GM21381 (cell line): ENCODE results near the gene SND1.

Source experiments
- ATAC-seq: cut with Tn5 transposase; IDR thresholded peaks from one replicate; pipeline ENCODE4 v1.9.1; 2021; ENCODE audit warnings: mild to moderate bottlenecking, moderate library complexity; ENCODE audit not compliant: unreplicated experiment

The SND1 gene

GRCh38 chr7:128053991-128054390, 402.0 kb downstream of the SND1 start:
- ATAC-seq: no peak

- no peak for ATAC-seq
Observed at GRCh38 chr7:128054511-128054910, 402.5 kb downstream of the SND1 start.

DNA sequence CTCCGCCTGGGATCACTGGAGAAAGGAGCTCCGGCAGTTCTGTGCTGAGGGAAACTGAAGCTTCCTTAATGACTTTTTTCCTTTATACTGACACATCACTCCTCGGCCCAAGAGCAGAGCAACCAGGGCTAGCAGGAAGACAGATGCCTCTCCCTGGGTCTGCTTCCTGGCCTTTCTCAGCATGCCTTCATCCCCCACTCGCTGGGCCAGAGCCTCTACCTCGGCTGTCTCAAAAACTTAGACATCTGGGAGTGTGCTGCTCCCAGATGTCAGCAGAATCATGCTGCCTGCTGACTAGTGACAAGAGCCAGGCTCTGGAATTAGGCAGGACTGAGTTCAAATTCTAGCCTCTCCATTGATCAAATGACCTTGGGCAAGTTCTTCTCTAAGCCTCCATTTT, 403.6 kb downstream of the SND1 start:
- no peak for ATAC-seq

DNA sequence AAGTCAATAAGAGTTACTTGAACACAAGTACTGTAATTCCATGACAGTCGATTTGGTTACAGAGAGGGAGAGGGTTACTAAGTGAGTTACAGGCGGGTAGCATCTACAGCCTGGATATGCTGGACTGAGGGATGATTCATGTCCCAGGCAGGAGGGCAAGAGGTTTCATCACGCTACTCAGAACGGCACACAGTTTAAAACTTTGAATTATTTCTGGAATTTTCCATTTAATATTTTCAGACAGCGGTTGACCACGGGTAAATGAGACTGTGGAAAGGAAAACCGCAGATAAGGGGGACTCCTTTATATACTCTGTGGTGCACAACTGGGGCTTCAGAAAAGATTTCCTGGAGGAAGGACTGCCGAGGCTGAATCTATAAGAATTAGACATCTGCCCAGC, 404.9 kb downstream of the SND1 start:
- ATAC-seq: no peak

- no peak for ATAC-seq
Observed at GRCh38 chr7:128057909-128058308, 405.9 kb downstream of the SND1 start.

DNA sequence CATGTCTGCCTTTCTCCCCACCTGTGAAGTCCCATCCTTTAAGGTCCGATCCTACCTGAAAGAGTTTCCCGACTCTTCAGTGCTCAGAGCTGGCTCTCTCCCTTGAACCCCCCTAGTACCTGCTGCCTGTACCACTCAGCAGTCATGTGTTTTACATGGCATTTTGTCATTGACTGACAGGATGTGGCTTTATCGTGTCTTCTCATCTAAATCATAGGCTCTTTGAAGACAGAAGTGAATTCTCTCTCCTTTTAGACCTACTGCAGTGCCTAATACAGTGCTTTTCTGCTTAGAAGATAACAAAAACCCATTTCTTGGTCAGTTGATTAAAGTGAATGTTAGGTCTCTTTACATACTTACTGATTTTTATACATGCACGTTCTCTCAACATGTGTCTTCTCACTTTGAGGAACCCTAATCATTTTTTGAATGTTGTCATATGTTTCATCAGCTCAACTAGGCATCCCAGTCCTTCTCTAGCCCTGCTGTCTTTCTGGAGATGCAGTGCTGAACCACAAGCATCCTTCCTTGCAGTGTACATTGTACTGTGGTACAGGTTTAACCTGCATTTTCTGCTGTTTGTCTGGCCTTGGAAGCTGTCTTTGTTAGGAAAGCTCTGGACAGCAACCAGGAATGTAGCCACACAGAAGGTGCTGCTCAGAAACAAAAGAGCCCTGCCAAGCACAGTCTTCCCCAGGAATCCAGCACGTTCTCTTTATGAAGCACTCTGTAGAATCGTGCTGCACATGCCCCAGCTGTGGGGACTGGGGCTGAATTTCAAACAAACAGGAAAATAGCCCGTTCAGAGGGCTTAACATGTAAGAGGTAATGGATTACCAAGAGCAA, 407.4 kb downstream of the SND1 start:
- ATAC-seq: no peak

- no peak for ATAC-seq
Observed at GRCh38 chr7:128060018-128060417, 408.0 kb downstream of the SND1 start.

DNA sequence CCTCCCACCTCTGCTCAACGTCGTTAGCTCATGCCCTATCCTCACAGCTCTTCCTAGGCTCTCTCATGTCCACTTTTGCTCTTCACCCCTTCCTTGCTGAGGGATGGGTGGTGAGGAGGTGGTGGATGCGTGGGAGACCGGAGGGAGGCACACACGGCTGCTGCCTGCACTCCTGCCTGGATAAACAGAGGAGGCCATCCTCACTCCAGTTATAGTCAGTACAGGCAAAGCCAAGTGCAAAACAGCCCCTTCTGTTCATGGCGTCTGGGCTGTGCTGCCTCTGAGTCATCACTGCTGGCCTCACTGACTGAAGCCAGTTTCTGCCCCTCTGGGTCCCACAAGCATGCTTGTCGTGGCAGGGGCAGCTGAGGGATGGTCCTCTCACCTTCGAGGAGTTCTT, 411.1 kb downstream of the SND1 start:
- no peak for ATAC-seq

DNA sequence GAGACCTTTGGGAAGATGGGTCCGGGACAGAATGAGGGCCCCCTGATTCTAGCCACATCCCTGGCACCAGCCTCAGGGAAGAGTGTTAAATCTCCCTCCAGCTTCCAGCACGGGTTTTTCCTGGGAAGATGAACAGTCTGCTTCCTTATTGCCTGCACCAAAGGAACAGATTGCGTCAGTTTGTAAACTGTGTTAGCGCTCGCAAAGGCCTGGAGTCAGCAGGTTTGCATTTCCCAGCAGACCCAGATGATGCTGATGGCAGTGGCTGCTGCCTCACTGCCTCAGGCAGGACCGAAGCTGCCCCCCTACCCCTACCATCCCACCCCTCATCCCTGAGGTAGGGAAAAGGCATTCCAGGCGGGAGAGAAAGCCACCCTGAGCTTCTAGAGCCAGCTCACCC, 413.9 kb downstream of the SND1 start:
- no peak for ATAC-seq

GRCh38 chr7:128066395-128066794, 414.4 kb downstream of the SND1 start:
- ATAC-seq: no peak

- ATAC-seq: no peak
Observed at GRCh38 chr7:128066858-128067257, 414.9 kb downstream of the SND1 start.

- no peak for ATAC-seq
Observed at GRCh38 chr7:128067983-128068382, 416.0 kb downstream of the SND1 start.

- no peak for ATAC-seq
Observed at GRCh38 chr7:128068785-128069184, 416.8 kb downstream of the SND1 start.

- ATAC-seq: no peak
Observed at GRCh38 chr7:128069373-128070364, 417.7 kb downstream of the SND1 start.

DNA sequence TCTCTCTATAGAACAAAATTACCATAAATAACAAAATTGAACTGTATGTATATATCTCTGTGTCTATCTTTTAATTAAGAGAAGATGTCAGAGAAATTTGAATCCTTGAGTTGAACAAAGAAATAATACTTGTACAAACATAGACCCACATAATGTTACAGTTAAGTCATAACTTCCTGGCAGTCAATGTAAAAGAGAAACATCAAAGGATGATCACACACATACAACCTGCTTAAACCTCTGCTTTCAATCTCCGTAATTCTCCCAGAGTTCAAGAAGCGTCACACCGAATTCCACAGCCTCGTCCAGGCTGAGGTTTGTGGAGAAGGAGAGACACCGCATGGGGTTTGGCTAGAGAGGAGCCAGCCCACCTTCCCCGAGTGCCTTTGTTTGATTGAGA, 419.4 kb downstream of the SND1 start:
- ATAC-seq: no peak

DNA sequence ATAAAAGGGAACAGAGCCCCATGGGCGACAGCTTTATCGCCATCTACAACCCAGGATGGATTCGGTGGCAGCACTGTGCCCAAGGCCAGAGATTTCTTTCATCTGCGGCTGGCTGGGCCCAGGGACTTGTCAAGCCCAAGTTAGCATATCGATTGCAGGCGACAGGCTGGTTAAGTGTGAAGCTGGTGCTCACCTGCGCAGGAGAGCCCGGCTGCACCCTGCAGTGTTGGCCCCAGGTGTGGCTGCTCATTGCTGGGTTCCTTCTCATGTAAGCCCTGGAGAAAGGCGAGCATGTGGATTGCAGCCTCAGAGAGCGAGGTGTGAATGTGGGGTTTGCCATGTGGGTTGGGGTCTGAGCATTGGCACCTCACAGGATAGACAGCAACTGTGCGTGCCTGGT, 419.8 kb downstream of the SND1 start:
- ATAC-seq: no peak

GRCh38 chr7:128073671-128074310, 421.8 kb downstream of the SND1 start:
- no peak for ATAC-seq

DNA sequence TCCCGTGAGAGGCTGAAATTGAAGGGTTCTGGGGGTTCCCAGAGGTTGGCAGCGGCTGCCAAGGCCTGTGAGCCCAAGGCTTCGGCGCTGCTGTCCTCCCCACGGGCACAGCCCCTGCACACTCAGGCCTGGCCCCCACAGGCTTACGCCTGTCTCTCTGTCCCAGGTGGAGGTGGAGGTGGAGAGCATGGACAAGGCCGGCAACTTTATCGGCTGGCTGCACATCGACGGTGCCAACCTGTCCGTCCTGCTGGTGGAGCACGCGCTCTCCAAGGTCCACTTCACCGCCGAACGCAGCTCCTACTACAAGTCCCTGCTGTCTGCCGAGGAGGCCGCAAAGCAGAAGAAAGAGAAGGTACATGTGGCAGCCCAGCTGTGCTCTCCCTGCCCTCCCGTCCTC, 422.3 kb downstream of the SND1 start:
- no peak for ATAC-seq

GRCh38 chr7:128074736-128075135, 422.7 kb downstream of the SND1 start:
- no peak for ATAC-seq

DNA sequence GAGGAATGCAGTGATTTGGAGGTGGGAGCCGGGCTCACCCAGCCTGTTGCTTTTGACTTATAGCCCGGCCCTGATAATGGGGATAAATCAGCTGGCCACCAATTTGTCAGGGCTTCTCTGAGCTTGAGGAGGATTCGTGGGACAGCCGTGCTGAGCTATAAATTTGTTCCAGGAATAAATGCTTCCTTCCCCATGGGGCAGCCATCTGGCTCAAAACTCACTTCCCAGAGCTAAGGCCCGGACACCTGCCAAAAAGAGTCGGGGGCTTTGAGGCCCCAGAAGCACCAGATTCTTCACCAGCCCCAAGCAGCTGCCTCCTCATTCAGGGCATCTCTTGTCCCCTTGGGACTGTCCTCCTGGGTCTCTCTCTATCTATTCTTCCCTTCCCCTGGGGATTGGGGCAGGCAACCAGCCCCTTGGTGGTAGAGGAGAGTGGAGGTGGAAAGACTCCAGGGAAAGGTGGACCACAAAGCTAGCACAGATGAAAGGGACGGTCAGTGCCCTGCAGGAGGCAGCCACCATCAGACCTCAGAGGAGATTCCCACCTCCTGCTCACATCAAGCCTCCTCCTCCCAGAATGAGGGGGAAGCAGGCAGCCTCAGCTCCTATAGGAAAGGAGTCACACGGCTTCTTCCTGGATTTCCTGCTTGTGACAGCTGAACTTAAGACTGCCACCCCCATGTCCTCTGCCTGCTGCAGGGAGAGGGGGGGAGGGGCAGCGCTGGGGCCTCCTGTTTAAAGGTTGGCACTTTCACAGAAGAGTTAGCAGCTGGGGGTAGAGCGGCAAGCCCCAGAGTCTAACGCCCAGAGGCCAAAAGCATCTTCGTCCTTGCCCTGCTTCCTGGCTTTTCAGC, 423.5 kb downstream of the SND1 start:
- no peak for ATAC-seq
